Activated T-cell treated with anti-CD3 and anti-CD28 coated beads for 24 hours (primary cell): Measurements from ENCODE around the gene SRRM2.

ENCODE experiments used
- DNase-seq: peaks from one replicate; pipeline ENCODE4 v3.0.0-alpha.2; 2020; ENCODE audit warnings: low read depth

SRRM2 gene

DNA sequence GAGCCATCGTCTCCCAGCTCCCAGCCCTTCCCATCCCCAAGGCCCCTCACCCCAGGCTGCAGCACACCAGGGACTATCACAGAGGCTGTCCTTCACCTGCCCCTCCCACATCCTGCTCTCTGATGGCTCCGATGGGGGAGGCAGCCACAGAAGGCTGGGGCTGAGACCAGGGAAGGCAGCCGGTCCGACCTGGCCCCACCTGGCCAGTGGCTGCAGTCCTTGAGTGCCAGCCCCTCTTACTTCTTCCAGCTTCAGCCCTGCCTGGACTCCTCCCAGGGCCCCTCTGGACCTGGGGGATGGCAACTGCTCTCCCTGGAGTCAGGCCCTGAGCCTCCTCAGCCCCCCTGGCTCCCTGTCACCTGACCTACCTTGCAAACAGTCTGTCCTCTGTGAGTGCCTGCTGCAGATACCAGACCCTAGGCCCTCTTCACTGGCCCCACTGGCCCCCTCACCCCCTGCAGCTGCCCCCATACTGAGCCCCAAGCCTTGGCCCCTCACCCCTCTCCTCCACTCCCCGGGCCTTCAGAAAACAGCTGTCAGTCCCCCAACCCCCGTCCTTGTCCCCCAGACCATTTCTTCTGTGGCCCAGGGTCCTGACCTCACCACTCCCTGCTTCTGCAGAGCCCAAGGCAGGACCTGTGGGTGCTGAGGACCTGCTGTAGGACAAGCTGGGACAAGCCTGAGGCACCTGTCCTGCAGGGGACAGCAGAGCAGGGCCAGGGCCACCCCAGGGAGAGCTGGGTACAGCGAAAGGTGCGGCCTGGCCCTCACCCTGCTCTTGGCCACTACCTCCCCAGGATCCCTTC lies 12.6 kb upstream of the SRRM2 start:
- no peak for DNase-seq

DNA sequence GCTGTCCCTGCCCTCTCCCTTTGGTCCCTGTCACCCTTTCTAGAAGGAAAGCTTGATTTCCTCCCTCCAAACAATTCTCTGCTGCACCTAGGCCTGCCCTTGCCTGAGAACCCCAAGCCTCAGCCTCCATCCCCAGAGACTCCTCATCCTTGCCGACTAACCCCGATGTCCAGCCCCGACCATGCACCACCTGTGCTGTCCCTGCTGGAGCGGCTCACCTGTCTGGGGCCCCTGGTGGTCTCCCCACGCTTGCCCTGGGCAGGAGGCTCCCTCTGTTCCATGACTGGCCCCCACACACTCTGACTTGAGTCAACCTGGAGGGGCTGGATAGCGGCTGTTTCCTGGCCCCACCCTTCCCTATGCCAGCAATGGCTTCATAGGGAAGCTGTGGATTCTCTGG lies 12.0 kb upstream of the SRRM2 start:
- no peak for DNase-seq

DNA sequence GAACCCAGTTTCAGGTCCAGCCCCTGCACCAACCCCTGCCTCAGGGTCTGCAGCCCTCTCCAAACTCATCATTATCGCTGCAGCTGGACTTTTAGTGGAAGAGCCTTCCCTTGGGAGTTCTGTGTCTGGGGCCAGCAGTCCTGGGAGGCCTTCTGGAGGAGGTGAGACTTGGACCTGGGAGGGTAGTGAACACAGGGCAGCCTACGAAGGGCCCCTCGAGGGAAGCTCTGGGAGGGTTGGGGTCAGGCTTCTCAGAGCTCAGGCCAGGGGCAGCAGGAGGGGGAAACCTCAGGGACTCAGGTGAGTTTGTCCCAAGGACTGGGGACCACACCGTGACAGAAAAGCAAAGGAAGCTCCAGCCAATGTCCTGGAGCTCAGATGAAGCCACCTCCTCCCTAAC lies 11.3 kb upstream of the SRRM2 start:
- no peak for DNase-seq

DNA sequence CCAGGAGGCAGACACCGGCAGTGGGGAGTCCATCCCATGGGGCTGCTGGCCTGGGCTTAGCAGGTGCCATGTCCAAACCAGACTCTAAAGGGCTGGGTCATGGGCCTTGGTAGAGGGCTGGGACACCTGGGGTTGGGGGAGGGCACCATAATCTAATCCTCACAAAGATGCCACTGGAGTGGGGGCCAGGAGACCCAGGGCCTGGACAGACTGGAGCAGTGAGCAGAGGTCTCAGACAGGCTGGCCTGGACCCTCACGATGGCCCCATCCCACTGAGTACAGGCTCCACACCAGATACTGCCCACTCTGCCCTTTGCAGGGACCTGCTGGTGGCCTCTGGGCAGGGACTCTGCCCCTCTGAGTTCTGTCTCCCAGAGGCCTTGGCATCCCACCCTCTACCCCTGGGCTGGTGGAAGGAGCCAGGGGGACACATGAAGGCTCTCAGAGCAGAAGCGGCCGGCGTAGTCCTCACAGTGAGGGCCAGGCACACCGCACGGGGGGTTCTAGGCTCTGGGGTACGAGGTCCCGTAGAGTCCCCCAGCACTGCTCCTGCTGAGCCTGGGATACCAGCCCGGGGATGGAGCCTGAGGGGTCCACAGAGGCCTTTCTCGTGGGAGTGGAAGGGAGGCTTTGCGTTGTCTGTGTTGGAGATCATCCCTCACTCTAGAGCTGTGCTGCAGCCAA lies 10.0 kb upstream of the SRRM2 start:
- DNase-seq = no peak

DNA sequence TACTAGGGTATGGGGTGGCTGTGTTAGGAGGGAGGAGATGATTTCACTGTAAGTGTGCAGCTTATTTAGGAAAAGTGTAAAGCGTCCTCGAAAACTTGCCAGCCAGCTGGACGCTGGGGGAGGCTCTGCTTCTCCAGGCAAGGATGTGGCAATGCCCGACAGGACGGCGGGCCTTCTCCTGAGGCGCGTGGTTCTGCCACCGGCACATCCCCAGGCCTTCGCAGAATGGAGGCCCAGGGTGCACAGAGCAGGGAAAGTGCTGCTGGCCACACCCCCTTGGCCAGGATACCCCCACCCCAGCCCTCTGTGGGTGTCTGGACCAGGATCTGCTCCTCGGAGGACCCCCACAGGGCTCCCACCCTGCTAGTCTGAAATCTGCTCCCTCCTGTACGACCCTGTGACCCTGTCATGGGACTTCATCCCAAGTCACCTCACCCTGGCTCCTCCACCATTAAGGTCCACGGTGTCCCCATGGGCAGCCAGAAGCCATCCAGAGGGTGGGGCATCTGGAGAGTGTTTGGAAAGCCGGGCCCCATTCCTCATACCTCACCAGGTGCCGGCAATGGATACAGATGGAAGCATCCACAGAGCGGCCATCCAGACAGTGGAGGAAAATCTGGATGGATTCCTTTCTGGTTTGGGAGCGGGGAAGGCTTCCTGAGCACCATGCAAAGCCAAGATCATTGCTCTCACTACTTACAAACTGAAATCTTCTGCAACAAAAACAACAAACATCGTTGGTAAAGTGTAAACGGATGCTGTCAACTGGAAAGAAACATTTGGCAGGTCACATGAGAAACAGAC lies 9.2 kb upstream of the SRRM2 start:
- DNase-seq = no peak

DNA sequence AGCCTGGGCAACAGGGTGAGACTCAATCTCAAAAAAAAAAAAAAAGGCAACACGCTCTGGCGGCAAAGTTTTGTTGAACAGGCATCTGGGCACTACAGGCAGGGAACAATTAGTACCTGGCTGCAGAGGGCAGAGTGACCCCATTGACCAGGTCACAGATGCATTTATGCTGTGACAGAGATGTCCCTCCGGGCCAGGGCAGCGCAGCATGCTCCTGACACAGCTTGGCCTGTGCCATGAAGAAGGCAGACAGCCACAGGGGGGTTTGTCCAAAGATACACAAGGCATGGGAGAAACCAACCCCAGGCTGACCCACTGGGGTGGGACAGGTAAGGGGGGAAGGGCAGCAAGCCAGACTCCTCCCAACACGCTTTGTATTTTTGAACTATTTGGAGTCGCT lies 7.7 kb upstream of the SRRM2 start:
- no peak for DNase-seq

DNA sequence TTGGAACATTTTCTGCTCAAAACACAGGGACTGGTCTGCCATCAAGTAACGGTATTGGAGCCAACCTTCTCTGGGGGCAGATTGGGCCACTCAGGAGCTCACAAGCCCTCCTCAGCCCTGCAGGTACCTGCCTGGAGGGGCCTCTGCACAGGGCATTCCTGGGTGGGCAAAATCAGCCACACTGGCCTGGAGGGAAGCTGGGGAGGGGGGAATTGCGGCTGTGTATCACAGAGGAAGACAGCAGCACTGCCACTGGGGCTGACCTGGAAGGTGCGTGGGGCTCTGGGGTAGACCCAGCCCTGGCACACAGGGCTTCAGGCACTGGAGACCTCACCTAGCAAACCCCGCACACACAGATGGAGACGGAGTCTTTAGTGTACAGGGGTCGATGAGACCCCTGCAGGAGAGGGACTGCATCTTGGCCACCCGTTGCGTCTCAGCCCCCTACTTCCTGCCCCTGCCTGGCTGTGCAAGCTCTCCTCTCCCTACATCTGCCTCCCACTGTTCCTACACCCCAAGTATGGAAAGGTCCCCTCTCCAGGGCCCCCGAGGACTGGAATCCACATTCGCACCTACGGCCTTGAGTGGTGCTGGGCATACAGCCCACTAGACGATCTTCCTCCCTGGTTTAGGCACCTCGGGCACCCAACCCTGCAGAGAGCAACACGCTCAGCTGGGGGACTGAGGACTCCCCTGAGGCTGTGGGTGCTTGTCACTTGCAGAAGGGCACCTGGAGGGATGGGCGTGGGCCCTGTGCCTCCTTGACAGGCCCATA lies 7.1 kb upstream of the SRRM2 start:
- DNase-seq = no peak

DNA sequence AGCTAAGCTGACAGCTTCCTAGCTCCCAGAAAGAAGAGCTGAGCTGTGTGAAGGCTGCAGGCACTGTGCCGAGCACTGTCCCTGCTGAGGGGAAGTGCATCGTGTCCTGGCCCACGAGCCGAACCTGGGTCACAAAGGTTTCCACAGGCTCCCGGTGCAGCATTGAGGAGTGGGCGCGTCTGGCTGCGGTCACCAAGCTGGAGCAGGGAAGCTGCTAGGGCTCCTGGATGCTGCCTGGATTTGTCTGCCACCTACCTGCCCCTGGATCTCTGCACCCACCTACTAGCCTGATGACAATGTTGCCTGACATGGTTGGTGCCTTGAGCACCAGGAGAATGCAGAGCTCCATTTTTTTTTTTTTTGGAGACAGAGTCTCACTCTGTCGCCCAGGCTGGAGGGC lies 6.5 kb upstream of the SRRM2 start:
- no peak for DNase-seq

DNA sequence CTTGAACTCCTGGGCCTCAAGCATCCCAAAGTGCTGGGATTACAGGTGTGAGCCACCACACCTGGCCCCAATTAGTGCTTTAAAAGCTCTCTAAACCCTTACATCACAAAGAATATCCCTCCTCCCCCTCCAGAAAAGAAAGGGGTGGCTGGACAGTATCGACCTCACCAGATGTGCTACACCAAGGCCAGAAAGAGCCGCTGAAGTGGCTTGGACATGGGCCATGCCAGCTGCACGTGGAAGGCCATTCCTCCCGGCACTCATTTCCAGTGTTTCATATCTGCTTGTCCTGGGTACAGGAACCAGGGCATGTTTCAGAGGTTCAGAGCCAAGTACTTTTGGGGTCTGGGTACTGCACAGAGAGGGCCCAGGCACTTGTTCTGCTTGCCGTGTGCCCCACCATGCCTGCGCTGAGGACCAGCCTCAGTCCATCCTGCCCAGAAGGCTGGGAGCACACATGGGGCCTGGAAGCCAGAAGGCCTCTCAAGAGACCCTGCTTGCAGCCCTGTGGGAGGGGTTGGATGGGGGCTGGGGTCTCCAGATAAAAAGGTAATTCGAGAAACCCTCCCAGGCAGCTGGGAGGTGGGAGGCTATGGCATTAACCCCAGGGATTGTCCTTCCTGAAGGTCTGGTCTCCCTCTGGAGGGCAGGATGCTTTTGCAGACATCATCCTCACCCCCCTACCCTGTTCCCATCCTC lies 3.5 kb upstream of the SRRM2 start:
- no peak for DNase-seq

DNA sequence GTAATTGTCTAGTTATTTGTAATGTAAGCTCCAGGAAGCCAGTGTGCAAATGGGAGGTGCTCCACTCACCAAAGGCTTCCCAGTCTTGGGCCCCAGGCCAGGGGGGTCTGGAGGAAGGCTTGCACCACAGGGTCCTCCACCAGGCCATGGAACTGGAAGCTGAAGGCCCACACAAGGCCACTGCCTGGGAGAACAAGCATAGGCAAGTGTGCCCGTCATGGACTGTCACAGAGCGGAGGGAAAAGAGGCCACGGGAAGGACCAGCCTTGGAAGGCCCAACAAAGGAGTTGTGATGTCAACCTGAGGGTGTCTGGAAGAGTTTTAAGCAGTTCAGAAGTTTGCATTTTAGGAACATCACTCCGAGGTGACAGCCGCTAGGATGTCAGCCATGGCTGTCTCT lies 3.0 kb upstream of the SRRM2 start:
- DNase-seq = no peak

DNA sequence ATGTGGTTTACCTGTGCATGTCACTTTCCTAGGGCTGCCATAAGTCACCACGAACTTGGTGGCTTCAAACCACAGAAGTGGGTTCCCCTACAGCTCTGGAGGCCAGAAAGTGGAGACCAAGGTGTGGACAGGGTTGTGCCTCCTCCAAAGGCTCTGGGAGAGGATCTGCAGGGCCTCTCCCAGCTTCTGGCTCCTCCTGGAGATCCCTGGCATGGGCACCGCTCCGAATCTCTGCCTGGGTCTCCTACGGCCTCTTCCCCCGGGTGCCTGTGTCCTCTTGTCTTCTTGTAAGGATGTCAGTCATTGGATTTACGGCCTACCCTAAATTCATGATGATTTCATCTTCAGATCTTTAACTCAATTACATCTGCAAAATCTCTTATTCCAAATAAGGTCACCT lies 2.5 kb upstream of the SRRM2 start:
- no peak for DNase-seq

DNA sequence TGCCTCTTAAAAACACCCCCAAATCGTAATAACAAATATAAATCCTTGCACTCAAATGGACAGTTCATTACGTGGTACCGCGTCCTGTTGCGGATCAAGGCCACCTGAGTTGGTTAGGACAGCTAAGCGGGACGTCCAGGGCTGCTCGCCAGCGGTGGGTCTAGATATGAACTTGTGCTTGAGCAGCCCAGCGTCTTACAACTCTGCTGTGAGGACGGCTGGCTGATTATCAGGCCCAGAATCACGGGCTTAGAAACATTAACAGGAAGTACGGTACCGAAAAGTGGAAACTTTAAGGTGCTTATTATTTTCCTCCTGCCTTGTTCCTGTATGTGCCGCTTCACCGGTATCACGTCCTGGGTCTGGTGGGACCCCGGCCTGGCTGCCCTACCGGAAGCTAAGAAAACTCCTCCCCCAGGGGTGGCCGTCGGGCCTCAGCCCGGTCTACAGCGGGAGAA lies 832 bp upstream of the SRRM2 start:
- DNase-seq = no peak

DNA sequence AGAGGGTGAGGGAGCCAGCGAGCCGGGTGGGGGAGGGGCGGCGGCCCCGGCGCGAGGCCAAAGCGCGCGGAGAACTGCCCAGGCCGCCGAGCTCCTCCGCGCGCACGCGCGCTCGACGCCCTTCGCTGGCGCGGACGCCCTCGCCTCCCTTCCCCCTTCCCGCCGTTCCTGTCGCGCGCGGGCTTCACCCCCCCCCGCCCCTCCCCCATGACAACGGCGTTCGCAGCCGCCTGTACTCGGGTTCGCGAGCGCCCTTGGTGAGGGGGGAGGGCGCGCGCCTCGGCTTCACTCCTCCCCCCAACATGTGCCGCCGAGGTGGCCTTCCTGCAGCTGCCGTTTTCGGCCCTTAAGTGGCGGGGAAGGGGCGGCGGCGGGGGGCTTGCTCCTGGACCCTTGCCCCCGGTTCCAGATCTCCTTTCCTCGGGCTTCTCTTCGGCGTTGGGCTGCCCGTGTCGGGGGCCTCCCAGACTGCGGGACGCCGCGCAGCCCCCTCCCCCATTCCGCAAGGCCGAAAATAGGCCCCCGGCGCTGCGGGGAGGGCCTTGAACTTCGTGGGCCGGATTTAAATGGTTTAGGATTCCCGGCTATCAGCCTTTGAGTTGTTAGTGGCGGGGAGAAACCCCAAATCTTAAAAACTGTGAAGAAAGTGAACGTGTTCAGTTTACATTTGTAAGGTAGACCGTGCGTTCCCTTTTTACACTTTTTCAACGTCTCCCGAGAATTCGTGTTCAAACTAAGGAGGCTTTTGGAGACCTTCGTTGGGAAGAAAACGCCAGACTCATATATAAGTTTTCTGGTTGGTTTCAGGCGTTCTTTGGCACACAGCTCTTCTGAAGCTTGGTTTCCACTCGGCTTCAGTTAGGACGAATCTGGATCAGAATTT lies 653 bp downstream of the SRRM2 start:
- peak; percentile 63 for DNase-seq

DNA sequence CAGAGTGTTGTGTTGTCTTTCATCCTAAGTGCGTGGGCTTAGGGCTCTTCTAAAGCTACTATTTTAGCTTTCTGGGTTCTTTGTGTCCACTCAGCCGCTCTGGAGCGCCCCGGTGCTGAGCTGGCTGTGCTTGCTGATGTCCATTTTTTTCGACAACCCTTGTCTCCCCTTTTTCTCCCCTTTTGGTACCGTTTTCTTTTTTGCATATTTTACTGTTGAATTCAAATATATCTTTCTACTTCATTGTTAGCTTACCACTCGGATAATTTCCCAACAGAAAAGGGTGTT lies 1.2 kb downstream of the SRRM2 start:
- DNase-seq = no peak

DNA sequence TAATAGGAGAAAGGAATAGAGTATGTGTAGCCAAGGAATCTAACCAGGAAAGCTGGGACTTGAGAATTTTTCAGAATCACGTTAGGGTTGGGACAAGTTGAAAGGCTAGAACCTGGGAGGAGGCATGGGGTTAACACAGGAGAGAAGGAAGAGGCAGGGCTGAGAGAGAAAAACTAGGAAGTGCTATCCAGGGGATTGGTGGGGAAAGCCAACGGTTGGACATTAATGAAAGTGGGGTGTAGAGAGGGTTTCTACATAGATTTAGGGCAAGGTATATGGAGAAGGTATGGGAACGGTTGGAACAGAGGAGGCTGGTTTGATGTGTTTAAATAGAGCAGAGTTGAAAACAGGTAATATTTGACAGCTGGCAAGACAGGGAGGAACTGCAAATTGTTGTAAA lies 2.7 kb downstream of the SRRM2 start:
- DNase-seq = no peak

DNA sequence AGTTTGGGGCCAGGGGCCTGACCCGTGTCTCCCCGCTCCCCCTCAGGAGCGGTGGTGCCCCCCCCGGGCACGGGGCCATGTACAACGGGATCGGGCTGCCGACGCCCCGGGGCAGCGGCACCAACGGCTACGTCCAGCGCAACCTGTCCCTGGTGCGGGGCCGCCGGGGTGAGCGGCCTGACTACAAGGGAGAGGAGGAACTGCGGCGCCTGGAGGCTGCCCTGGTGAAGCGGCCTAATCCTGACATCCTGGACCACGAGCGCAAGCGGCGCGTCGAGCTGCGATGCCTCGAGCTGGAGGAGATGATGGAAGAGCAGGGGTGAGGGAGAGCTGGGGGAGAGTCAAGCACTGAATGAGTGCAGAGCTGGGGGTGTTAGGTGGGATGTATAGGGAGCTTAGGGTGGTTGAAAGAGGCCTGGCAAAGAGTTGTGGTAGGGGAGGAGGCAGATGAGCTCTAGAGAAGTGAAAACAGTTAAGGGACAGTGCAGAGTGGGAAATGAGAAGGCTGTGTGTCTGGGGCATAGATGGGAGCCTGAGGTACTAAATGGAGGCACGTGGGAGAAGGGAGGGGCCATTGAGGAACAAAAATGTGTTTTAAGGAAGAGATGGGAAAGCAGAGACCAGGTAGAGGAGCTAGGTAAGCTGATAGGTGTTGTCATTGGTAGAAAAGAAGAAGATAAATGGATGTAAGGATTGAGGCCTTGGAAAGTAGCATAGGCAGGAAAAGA lies 4.0 kb downstream of the SRRM2 start:
- no peak for DNase-seq

DNA sequence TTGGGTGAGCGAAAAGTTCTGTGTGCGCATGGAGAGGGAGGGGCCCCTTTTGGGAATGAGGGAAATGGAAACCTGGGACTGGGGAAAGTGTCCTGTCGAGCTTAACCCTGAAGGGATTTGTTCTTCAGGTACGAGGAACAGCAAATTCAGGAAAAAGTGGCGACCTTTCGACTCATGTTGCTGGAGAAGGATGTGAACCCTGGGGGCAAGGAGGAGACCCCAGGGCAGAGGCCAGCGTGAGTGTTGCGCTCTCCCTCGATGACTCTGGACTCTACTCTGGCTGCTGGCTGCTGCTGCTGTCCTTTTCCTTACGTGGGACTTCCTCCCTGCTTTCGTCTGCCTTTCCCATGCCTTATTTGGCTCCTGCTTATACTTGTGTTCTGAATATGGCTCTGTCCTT lies 4.9 kb downstream of the SRRM2 start:
- DNase-seq = no peak

DNA sequence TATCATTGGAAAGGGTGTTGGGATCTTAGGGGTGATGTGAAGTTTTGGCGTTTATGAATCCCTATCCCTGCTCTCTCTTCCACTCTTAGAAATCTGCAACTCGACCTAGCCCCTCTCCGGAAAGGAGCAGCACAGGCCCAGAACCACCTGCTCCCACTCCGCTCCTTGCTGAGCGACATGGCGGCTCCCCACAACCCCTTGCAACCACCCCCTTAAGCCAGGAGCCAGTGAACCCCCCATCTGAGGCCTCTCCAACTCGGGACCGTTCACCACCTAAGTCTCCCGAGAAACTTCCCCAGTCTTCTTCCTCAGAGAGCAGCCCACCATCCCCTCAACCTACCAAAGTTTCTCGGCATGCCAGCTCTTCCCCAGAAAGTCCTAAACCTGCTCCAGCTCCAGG lies 9.0 kb downstream of the SRRM2 start:
- DNase-seq = no peak

DNA sequence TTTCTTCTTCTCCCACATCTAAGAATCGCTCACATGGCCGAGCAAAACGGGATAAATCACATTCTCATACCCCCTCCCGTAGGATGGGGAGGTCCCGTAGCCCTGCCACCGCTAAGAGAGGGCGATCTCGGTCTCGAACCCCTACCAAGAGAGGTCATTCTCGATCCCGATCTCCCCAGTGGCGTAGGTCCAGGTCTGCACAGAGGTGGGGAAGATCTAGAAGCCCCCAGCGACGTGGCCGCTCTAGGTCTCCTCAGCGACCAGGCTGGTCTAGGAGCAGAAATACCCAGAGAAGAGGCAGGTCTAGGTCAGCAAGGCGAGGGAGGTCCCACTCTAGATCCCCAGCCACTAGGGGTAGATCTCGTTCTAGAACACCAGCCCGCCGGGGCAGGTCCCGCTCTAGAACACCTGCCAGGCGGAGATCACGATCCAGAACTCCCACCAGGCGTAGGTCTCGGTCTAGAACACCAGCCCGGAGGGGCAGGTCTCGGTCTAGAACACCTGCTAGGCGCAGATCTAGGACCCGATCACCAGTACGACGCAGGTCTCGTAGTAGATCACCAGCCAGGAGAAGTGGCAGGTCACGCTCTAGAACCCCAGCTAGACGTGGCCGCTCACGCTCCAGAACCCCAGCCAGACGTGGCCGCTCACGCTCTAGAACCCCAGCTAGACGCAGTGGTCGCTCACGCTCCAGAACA lies 9.6 kb downstream of the SRRM2 start:
- DNase-seq = no peak
